Measurements from ENCODE around the gene FER1L5.
"Not testable (repeated sequence)": the region's sequence is repeated elsewhere in the genome, so short reads cannot be mapped to it uniquely, and the experiment has no call there.

The FER1L5 gene

DNA sequence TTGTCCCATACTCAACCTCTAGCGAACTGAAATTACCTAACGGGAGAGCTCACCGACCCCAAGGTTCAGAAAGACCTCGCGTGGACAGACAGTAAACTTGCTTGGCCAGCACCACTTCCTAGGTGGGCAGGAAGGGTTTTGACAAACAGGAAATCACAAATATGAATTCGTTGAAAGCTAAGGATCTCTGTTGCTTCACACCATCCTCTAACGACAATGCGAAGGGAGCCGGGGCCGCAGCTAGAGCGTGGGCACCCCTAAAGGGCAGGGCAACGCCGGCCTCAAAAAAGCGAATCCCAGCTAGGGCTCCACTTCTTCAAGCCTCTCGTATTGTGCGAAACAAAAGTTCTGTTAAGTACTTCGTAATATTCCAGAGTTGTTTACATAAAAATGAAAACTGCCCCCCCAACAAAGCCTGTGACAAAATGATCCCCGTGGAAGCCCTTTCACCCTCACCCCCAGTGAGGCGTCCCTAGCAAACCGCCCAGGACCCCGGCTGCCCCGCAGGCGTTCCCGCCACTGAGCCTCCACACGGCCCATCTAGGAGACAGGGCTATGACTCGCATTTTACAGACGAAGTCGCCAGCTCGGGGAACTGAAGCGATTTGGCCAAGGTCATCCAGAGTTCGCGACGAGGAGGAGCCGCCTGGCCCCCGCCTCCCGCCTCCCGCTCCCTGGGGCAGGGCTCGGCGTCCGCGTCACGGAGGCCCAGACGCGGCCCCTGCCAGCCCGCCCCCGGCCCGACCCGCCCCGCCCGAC, 5.0 kb upstream of the FER1L5 start:
- peak; percentile 27 for DNase-seq

- DNase-seq, result peak; percentile 65
Measured at GRCh38 chr2:96638144-96639121, 4.1 kb upstream of the FER1L5 start, which contains the start of gene KANSL3. Gene KANSL3 (minus strand): TSS chr2:96638312. CDS start chr2:96637135, 1,177 bp downstream.

GRCh38 chr2:96647681-96648080, 5.1 kb downstream of the FER1L5 start:
- no peak for DNase-seq

DNA sequence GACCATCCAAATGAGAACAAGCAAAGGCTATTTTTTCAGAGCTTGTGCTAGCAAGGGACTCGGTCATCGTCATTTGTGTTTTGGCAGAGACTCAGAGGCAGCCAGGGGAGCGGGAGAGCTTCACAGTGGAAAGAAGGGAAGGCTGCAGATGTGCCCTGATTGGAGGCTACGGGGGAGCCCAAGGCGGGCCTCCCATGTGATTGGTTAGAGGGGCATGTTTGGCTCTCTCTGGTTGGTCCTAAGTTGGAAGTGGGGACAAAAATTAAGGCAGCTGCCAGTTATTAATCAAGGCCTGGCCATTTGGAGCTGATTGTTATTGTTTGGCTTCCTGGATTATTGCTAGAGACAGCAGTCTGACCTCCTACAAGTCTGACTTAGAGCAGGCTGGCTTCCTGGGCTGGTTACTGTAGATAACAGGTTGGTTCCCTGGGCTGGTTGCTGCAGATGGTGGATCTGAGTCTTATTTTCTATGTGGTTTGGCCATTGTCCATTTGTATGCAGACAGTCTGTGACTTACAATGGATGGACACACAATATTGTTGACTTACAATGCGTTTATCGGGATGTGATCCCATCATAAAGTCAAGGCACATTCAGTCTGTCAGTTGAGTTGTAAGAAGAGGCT, 5.9 kb downstream of the FER1L5 start:
- DNase-seq, result no peak

GRCh38 chr2:96649342-96649741, 6.8 kb downstream of the FER1L5 start:
- no peak for DNase-seq

DNA sequence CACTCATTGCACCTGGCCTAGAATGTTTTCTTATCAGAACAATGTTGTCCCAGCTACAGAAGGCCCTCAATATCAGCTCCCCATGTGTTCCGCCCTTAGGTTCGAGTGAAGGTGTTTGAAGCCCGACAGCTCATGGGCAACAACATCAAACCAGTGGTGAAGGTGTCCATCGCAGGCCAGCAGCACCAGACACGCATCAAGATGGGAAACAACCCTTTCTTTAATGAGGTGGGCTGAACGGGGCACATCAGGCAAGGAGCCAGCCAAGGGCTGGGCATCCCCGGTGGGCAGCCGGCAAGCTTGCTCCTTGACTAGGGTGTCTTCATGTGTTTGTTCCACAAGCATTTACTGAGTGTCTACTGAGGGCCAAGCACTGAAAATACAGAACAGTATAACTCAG, 9.2 kb downstream of the FER1L5 start:
- DNase-seq, result no peak

- DNase-seq, result not testable (repeated sequence)
Measured at GRCh38 chr2:96654791-96655190, 12.2 kb downstream of the FER1L5 start.

- no peak for DNase-seq
Measured at GRCh38 chr2:96655526-96655925, 13.0 kb downstream of the FER1L5 start.

- no peak for DNase-seq
Measured at GRCh38 chr2:96656540-96656939, 14.0 kb downstream of the FER1L5 start.

- no peak for DNase-seq
Measured at GRCh38 chr2:96661324-96661723, 18.8 kb downstream of the FER1L5 start.

GRCh38 chr2:96662360-96662759, 19.8 kb downstream of the FER1L5 start:
- no peak for DNase-seq

DNA sequence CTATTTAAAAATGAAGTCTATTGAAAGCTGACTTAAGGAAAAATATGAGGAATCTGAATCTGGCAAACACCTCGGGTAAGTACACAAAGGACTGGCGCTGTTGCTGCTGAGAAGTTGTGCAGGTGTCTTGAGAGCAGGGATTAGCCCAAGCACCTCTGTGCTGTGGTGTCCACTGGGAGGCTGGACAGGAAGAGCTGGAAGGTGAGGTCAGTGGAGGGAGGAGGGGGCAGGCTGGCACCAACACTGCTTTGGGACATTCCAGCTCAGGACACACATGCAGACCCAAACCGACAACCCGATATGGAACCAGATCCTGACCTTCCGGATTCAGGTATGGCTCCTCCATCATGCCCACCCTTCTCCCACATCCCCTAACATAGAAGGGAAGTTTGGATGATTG, 20.6 kb downstream of the FER1L5 start:
- no peak for DNase-seq

DNA sequence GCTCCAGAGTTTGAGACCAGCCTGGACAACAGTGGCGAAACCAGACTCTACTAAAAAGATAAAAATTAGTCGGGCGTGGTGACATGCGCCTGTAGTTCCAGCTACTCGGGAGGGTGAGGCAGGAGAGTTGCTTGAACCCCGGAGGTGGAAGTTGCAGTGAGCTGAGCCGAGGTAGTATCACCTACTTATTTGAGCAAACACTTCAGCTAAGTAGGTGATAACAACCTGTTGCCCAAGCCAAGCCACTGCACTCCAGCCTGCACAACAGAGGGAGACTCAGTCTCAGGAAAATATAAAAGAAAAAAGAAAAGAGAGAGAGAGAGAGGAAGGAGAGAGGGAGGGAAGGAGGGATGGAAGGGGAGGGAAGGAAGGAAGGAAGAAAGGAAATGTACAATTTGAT, 21.3 kb downstream of the FER1L5 start:
- no peak for DNase-seq

- DNase-seq, result no peak
Measured at GRCh38 chr2:96664366-96664925, 21.9 kb downstream of the FER1L5 start.

DNA sequence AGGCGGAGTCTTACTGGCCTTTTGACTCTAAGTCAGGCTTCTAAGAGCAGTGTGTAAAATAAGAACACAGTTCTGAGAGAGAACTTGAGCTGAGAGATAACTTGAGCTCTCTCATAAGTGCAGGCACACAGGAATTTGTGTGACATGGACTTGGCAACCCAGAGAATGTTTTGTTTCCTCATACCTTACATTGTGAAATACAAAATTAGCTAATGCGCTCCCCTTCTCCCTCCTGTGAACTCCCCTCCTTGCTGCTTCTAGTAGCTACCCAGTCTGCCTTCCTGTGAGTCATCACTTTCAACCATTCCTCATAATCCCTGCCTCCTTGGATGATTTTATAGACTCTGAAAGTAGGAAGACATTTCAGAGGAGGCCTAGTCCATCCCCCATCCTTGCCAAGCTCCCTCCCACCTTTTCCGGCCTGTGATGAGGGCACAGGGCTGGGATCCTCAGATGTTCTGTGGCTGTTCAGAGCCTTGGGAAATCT, 22.6 kb downstream of the FER1L5 start:
- DNase-seq, result no peak

DNA sequence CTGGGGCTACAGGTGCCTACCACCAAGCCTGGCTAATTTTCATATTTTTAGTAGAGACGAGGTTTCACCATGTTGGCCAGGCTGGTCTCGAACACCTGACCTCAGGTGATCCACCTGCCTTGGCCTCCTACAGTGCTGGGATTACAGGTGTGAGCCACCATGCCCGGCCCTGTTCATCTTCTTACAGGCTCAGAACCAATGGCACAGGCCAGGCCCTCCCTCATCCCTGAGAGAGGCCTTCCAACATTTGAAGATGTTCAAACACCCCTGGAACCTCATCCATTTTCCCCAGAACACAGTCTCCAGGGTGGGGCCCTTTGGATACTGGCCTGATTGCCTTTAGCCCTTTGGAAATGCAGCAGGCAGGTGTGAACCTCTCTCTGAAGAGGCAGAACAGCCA, 23.2 kb downstream of the FER1L5 start:
- not testable (repeated sequence) for DNase-seq

GRCh38 chr2:96668771-96669170, 26.2 kb downstream of the FER1L5 start:
- DNase-seq, result no peak

DNA sequence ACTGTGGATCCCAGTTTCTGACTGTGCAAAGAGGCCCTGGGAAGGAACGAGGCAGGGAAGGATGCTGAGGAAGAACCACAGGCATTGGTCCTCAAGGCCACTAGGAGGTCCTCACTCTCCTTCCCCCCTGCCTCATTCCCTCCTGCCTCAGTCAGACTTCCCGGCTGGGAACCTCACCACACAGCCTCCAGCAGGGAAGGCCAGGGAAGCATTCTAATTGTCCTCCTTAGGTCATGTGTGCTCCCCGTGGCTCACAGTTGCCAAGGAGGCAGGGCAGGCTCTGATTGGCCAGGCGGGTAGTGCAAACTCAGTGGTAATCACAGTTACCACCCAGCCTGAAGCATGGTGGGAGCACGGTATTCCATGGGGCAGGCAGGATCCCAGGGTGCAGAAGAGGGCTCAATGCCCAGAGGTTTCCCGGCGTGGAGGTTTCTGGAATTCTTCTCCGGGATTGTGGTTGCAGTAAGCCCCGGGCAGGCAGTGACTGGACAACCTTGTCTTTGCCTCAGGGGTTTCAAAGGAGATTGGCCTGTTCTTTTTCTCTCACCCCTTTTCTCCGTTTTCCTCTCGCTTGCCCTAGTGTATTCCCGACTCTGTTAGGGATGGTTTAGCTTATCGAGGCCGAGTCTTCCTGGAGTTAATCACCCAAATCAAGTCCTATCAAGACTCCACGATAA, 27.1 kb downstream of the FER1L5 start:
- DNase-seq, result no peak

DNA sequence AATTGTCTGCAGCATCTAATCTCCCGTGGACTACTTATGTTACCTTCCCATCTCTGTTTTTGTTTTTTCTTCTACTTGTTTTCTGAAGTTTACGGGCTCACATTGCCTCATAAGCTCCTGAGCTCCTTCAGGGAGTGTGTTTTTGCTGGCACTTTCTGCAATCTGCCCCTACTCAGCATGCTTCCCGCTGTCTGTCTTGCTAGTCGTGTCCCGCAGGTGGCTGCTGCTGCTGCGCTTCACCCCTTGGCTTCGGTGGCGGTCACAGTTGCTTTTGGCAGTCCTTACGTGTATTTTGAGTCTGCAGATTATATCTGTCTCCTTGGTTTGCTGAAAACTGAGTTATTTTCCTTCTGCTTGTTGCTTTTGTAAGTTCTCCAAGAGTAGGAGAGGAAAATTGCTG, 37.3 kb downstream of the FER1L5 start:
- no peak for DNase-seq

DNA sequence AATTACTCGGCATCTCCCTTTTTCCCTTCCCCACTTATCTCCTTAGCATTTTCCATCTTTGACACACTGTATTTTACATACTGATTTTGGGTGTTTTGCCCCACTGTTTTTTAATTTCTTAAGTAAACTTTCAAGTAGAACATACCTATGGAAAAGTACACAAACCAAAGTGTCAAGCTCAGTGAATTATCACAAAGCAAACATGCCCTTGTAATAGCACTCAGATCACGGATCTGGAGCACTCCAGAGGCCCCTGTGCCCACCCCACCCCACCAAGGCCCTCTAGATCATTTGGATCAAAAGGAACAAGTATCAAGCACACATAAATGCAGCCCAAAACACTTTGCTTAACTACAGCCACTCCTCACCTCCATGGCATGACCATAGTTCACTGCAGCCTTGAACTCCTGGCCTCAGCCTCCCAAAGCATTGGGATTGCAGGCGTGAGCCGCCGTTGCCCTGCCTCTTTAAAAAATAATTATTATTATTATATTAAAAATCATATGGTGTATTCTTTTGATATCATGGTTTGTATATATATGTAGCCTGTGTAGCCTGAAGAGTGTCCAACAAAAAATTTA, 38.1 kb downstream of the FER1L5 start:
- DNase-seq, result no peak

DNA sequence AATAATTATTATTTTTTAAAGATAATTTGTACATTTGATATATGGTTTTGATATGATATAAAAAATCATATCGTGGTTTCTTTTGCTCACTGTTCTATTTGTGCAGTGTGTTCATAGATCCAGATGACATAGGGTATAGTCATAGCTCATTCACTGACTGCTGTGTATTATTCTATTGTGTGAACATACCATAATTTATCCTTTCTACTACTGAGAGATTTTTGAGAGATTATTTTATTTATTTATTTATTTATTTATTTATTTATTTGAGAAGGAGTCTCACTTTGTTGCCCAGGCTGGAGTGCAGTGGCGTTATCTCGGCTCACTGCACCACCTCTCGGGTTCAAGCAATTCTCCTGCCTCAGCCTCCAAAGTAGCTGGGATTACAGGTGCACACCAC, 39.0 kb downstream of the FER1L5 start:
- no peak for DNase-seq

- no peak for DNase-seq
Measured at GRCh38 chr2:96683307-96683706, 40.7 kb downstream of the FER1L5 start.

Measured in NCI-H1092 treated with DMSO at 0.1 percent for 48 hours (cell line).